Trophoblast cell (in vitro differentiated cells and primary cell): ENCODE data around the gene JAZF1.

Experiments
- DNase-seq, 2 donors: peaks; one replicate each; pipeline ENCODE4 v3.0.0-alpha.2; 2016
- H2AFZ ChIP-seq: 2 replicates; pipeline ENCODE4 v1.6.1; 2013; ENCODE audit warnings: low read length, moderate library complexity, mild to moderate bottlenecking; ENCODE audit not compliant: insufficient read depth, poor library complexity
- H2AK5ac ChIP-seq: 2 replicates; pipeline ENCODE4 v1.6.1; 2013; ENCODE audit warnings: mild to moderate bottlenecking, low read length
- H2BK120ac ChIP-seq: 2 replicates; pipeline ENCODE4 v1.6.1; 2013; ENCODE audit warnings: low read length, mild to moderate bottlenecking, moderate library complexity; ENCODE audit not compliant: insufficient read depth, poor library complexity
- H2BK12ac ChIP-seq: 2 replicates; pipeline ENCODE4 v1.6.1; 2013; ENCODE audit warnings: mild to moderate bottlenecking, low read length, moderate library complexity
- H2BK5ac ChIP-seq: 2 replicates; pipeline ENCODE4 v1.6.1; 2013; ENCODE audit warnings: low read length, low read depth, moderate library complexity, mild to moderate bottlenecking; ENCODE audit not compliant: poor library complexity
- H3K14ac ChIP-seq: 2 replicates; pipeline ENCODE4 v1.6.1; 2013; ENCODE audit warnings: mild to moderate bottlenecking, low read length
- H3K18ac ChIP-seq: 2 replicates; pipeline ENCODE4 v1.6.1; 2013; ENCODE audit warnings: mild to moderate bottlenecking, low read length
- H3K23ac ChIP-seq: 2 replicates; pipeline ENCODE4 v1.6.1; 2013; ENCODE audit warnings: low read length
- H3K27ac ChIP-seq: 2 replicates; pipeline ENCODE4 v1.5.1; 2013; ENCODE audit warnings: low read depth, mild to moderate bottlenecking, inconsistent platforms, low read length, moderate library complexity
- H3K27me3 ChIP-seq: 2 replicates; pipeline ENCODE4 v1.6.1; 2013; ENCODE audit warnings: inconsistent platforms, mild to moderate bottlenecking, low read length, moderate library complexity; ENCODE audit not compliant: insufficient read depth
- H3K36me3 ChIP-seq, 2 experiments: 1 replicate in 1 of 2; 2 replicates in 1 of 2; pipeline ENCODE4 v1.6.1; 2013; ENCODE audit warnings: low read length in 2 of 2, mild to moderate bottlenecking in 2 of 2, moderate library complexity in 1 of 2; ENCODE audit not compliant: insufficient read depth in 2 of 2, control insufficient read depth in 1 of 2
- H3K4ac ChIP-seq: 2 replicates; pipeline ENCODE4 v1.6.1; 2013; ENCODE audit warnings: low read depth, mild to moderate bottlenecking, low read length, moderate library complexity
- H3K4me1 ChIP-seq, 2 experiments: 1 replicate in 1 of 2; 2 replicates in 1 of 2; pipeline ENCODE4 v1.6.1; 2013; ENCODE audit warnings: low read length in 2 of 2, mild to moderate bottlenecking in 2 of 2, moderate library complexity in 1 of 2; ENCODE audit not compliant: insufficient read depth in 2 of 2, control insufficient read depth in 1 of 2
- H3K4me2 ChIP-seq: 2 replicates; pipeline ENCODE4 v1.6.1; 2013; ENCODE audit warnings: inconsistent platforms, mild to moderate bottlenecking, low read length, moderate library complexity
- H3K4me3 ChIP-seq: 2 replicates; pipeline ENCODE4 v1.5.1; 2013; ENCODE audit warnings: mild to moderate bottlenecking, low read depth, low read length, inconsistent platforms
- H3K79me1 ChIP-seq: one replicate; pipeline ENCODE4 v1.6.1; 2013; ENCODE audit warnings: low read length
- H3K79me2 ChIP-seq: 2 replicates; pipeline ENCODE4 v1.6.1; 2013; ENCODE audit warnings: low read length, mild to moderate bottlenecking; ENCODE audit not compliant: control insufficient read depth, insufficient read depth, poor library complexity
- H3K9ac ChIP-seq: 2 replicates; pipeline ENCODE4 v1.6.1; 2013; ENCODE audit warnings: mild to moderate bottlenecking, low read length
- H3K9me3 ChIP-seq: 2 replicates; pipeline ENCODE4 v1.6.1; 2013; ENCODE audit warnings: low read depth, mild to moderate bottlenecking, control low read depth, inconsistent platforms, low read length; ENCODE audit not compliant: insufficient read depth
- H4K12ac ChIP-seq: 2 replicates; pipeline ENCODE4 v1.6.1; 2013; ENCODE audit warnings: low read depth, mild to moderate bottlenecking, low read length, moderate library complexity
- H4K8ac ChIP-seq: 2 replicates; pipeline ENCODE4 v1.6.1; 2013; ENCODE audit warnings: low read depth, mild to moderate bottlenecking, low read length, moderate library complexity
- H4K91ac ChIP-seq: one replicate; pipeline ENCODE4 v1.6.1; 2013; ENCODE audit warnings: low read depth, mild to moderate bottlenecking, low read length, moderate library complexity
- WGBS: extraction: QIAGEN DNeasy Blood & Tissue Kit; methylation state at CpG from one replicate; pipeline ENCODE4 v1.1.7; 2013; ENCODE audit warnings: missing lambda C conversion rate; ENCODE audit not compliant: insufficient read length, insufficient coverage; ENCODE audit errors: extremely low coverage; 5-methylcytosine and 5-hydroxymethylcytosine counted together

JAZF1 gene

DNA sequence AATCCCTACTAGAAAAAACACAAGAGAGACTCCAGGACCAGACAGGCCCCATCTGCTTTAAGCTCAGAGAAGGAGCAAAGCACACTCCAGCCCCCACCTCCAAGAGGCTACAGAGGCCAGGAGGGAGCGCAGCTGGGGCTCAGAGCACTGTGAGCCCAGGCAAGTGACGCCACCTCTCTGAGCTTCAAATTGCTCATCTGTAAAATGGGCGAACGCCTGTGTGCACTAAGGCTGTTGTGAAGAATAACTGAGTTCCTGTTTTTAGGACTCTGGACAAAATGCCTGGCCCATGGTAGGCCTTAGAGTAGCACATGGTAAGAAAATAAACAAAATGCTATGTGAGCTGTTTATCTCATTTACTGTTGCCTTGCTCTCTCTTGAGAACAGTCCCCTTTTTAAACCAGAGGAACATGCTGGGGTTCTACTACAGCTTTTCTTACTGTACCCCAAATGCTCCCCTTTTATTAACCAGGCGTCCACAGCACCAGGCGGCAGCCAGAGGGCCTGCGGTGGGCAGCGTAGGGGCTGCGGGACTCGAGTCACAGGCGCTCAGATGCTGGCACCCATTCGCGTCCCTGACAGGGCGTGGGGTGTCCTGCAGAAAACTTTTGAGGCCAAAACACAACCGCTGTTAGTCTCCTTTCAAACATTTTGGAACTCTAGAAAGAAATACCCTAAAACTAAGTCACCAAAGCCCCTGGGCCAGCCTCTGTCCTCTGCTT, 336.9 kb downstream of the JAZF1 start:
- no peaks in the 10 kb centered on the region for H3K4me1 ChIP-seq

DNA sequence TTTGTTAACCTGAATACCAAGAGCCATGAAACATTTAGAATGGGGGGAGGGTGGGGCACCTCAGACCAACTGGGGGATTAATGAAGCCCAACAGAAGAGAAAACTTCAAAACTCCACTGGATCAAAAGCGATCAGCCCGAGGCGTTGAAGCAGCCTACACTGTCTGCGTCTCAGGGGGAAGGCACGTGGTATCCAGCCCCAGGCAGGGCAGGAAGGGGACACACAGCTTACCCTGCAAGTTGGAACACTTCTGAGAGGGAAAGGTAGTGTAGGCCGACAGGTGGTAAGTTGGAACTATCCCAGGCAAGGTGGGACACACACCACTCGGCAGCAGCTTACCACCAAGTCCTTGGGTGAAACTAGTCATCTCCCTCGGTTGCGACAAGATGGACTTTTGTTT, 337.7 kb downstream of the JAZF1 start:
- Histone ChIP-seq H2BK120ac (no peak overlapping the region), H3K27me3 (no peaks in the 10 kb centered on the region), H3K4ac (no peak overlapping the region), H2BK12ac (no peak overlapping the region), H3K18ac (no peak overlapping the region), H2AK5ac (no peak overlapping the region), H3K4me2 (no peak overlapping the region), H3K79me1 (no peaks in the 10 kb centered on the region), H4K91ac (no peak overlapping the region), H3K79me2 (no peaks in the 10 kb centered on the region), H4K12ac (no peak overlapping the region), H2BK5ac (no peak overlapping the region), H3K14ac (no peak overlapping the region), H3K4me3 (no peak overlapping the region), H3K36me3 (no peaks in the 10 kb centered on the region), H2AFZ (no peak overlapping the region), H3K4me1 (no peaks in the 10 kb centered on the region), H3K23ac (no peak overlapping the region), H3K9ac (no peak overlapping the region), H3K27ac (no peak overlapping the region), H3K9me3 (no peaks in the 10 kb centered on the region), H4K8ac (no peak overlapping the region)
- WGBS = no CpG with 5 or more reads among the region's 9 CpGs
- no peak for DNase-seq

More for the DNA sequence above, 336.9 kb downstream of the JAZF1 start:
- no peak overlapping the region for H3K27ac ChIP-seq
- H4K91ac ChIP-seq = no peak overlapping the region
- no peak overlapping the region for H3K9ac ChIP-seq
- H2BK12ac ChIP-seq = no peak overlapping the region
- no peaks in the 10 kb centered on the region for H3K79me1 ChIP-seq
- H3K4me2 ChIP-seq = no peak overlapping the region
- no peak overlapping the region for H3K14ac ChIP-seq
- no peak overlapping the region for H2AK5ac ChIP-seq
- no peaks in the 10 kb centered on the region for H3K9me3 ChIP-seq
- H3K4ac ChIP-seq = no peak overlapping the region
- no peak overlapping the region for H3K4me3 ChIP-seq
- H2AFZ ChIP-seq = no peak overlapping the region
- DNase-seq = no peak
- H3K36me3 ChIP-seq = no peaks in the 10 kb centered on the region
- WGBS = no CpG with 5 or more reads among the region's 15 CpGs
- H3K23ac ChIP-seq = no peak overlapping the region
- H3K18ac ChIP-seq = no peak overlapping the region
- H2BK5ac ChIP-seq = no peak overlapping the region
- no peak overlapping the region for H4K12ac ChIP-seq
- H3K27me3 ChIP-seq = no peaks in the 10 kb centered on the region
- H3K79me2 ChIP-seq = no peaks in the 10 kb centered on the region
- no peak overlapping the region for H2BK120ac ChIP-seq
- H4K8ac ChIP-seq = no peak overlapping the region

DNA sequence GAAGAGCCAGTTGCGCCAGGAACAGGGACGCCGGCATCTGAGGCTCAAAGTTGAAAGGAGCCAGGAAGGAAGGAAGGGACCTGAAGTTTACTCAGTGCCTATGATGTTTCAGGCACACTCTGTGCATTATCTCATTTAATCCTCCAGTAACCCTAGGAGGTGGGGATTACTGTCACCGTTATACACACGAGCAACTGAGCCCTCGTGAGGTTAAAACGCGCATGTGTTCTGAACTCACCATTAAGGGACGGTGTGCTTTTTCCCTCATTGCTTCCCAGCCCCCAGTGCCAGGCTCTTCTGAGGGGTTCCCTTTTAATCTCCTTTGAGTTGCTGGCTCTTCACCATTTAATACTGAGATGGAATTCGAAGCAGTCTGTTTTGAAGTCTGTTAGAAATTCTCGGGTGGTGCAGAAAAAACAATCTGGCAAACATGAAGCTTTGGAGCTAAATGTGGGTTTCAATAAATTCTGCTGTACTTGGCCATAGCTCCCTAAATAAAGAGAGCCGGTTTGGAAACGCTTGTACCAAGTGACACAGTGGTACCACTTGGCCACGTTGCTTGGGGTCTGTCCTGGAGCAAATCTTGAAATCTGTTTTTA, 338.4 kb downstream of the JAZF1 start:
- Histone ChIP-seq H2AK5ac (no peak overlapping the region), H3K27ac (no peak overlapping the region), H4K91ac (no peak overlapping the region), H3K4me3 (no peak overlapping the region), H3K79me2 (no peaks in the 10 kb centered on the region), H3K18ac (no peak overlapping the region), H4K8ac (no peak overlapping the region), H2BK120ac (no peak overlapping the region), H2BK12ac (no peak overlapping the region), H3K36me3 (no peaks in the 10 kb centered on the region), H3K79me1 (no peaks in the 10 kb centered on the region), H3K14ac (no peak overlapping the region), H2BK5ac (no peak overlapping the region), H3K9ac (no peak overlapping the region), H3K4me2 (no peak overlapping the region), H4K12ac (no peak overlapping the region), H3K4ac (no peak overlapping the region), H3K4me1 (no peaks in the 10 kb centered on the region), H3K27me3 (no peaks in the 10 kb centered on the region), H2AFZ (no peak overlapping the region), H3K9me3 (no peaks in the 10 kb centered on the region), H3K23ac (no peak overlapping the region)
- no peak for DNase-seq
- no CpG with 5 or more reads among the region's 14 CpGs for WGBS

DNA sequence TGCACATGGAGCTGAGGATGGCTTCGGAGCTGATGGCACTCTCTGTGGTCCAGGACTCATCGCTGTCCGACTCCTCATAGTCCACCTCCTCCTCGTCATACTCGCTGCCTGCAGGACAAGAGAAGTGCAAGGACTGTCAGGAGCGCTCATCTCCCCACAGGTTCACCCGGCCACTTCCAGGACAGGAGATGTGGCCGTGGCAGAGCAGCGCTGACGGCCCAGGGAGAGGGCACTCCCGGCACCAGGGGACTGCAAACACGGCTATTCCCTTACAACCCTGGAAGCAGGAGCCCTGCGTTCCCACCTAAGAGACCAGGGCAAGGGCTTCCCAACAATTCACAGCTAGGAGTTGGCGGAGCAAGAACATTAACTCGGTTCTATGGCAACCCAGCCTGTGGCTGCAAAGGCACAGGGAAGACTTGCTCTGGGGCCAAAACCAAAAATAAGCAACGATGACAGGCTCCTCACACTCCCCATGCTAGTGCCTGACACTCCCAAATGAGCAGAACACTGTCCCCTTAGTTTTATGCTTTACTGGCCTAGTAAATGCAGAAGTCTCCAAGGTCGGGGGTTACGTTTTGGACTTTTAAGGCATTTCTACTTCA, 339.7 kb downstream of the JAZF1 start:
- Histone ChIP-seq H2BK5ac (no peak overlapping the region), H3K36me3 (no peaks in the 10 kb centered on the region), H4K91ac (no peak overlapping the region), H3K14ac (no peak overlapping the region), H3K4me3 (no peak overlapping the region), H3K4me2 (no peak overlapping the region), H2AK5ac (no peak overlapping the region), H4K12ac (no peak overlapping the region), H3K23ac (no peak overlapping the region), H3K4me1 (no peaks in the 10 kb centered on the region), H3K18ac (no peak overlapping the region), H3K79me2 (no peaks in the 10 kb centered on the region), H2BK120ac (no peak overlapping the region), H3K9me3 (no peaks in the 10 kb centered on the region), H4K8ac (no peak overlapping the region), H3K27ac (no peak overlapping the region), H3K9ac (no peak overlapping the region), H2AFZ (no peak overlapping the region), H2BK12ac (no peak overlapping the region), H3K27me3 (no peaks in the 10 kb centered on the region), H3K4ac (no peak overlapping the region), H3K79me1 (no peaks in the 10 kb centered on the region)
- DNase-seq = no peak
- no CpG with 5 or more reads among the region's 18 CpGs for WGBS
